GM12878 (cell line): ENCODE data around the gene LIG1. TPM values are rescaled to one million over a fixed set of nuclear protein-coding genes. Genes with fewer than 3 reads are reported as not detected.
A peak's percentile ranks its signal among the peaks of the same experiment; 100 is the strongest.

Source experiments
- ATAC-seq: fragments of 200-7000 bp; cut with Tn5 transposase; 3 replicates; pipeline ENCODE4 v1.9.1; 2020; ENCODE audit warnings: mild to moderate bottlenecking, moderate library complexity
- BruUV-seq: library from RNA; stranded (reverse); fragments of 400-500 nt; replicated peaks from 2 replicates; lab custom pipeline; 2021; lab: Mats Ljungman, UMichigan
- CTCF ChIA-PET: fragments of 300-600 bp; sonication (Branson Sonifier 250); formaldehyde crosslinking; extraction: SDS; loops from one replicate; lab custom pipeline; 2021; ENCODE audit warnings: inconsistent platforms; lab: Yijun Ruan, JAX
- POLR2A ChIA-PET: fragments of 350-600 bp; formaldehyde crosslinking; extraction: SDS; loops from one replicate; lab custom pipeline; 2021; ENCODE audit warnings: inconsistent platforms; lab: Charles Lee
- RAD21 ChIA-PET: fragments of 300-600 bp; sonication (Branson Sonifier 250); formaldehyde crosslinking; loops from one replicate; lab custom pipeline; 2023; ENCODE audit warnings: antibody characterized with exemption; ENCODE audit not compliant: unreplicated experiment; lab: Charles Lee
- SMC1A ChIA-PET: fragments of 300-600 bp; sonication (Branson Sonifier 250); formaldehyde crosslinking; loops from one replicate; lab custom pipeline; 2023; ENCODE audit not compliant: unreplicated experiment, uncharacterized antibody; lab: Charles Lee
- DNase-seq: peaks from one replicate; pipeline ENCODE4 v3.0.0-alpha.2; 2011; ENCODE audit warnings: low read depth, low spot score
- FAIRE-seq: peaks from 3 replicates; lab custom pipeline; 2011; peaks lifted over from hg19 to GRCh38; lab: Jason Lieb, UNC
- H2AFZ ChIP-seq: 2 replicates; pipeline ENCODE4 v1.6.0; 2011; ENCODE audit warnings: low read depth, low read length, control low read depth; ENCODE audit not compliant: control insufficient read depth
- H3K27ac ChIP-seq: 2 replicates; pipeline ENCODE4 v1.5.1; 2011; ENCODE audit warnings: control low read depth; ENCODE audit not compliant: control insufficient read depth, insufficient read depth
- H3K27me3 ChIP-seq, 2 experiments: replicated peaks in 1 of 2; 2 replicates each; pipeline versions ENCODE4 v1.6.0 to v1.6.1; 2011; ENCODE audit warnings: low read length in 1 of 2; ENCODE audit not compliant: control insufficient read depth in 2 of 2, insufficient read depth in 2 of 2
- H3K36me3 ChIP-seq, 2 experiments: 2 replicates each; pipeline ENCODE4 v1.5.1; 2011; ENCODE audit warnings: low read length in 1 of 2; ENCODE audit not compliant: control insufficient read depth in 2 of 2, insufficient read depth in 2 of 2
- H3K4me1 ChIP-seq: 2 replicates; pipeline ENCODE4 v1.6.1; 2011; ENCODE audit warnings: mild to moderate bottlenecking, low read length, moderate library complexity, mixed read lengths; ENCODE audit not compliant: control insufficient read depth, insufficient read depth
- H3K4me2 ChIP-seq: 2 replicates; pipeline ENCODE4 v1.6.0; 2011; ENCODE audit warnings: control low read depth; ENCODE audit not compliant: control insufficient read depth, insufficient read depth
- H3K4me3 ChIP-seq: fragments of 200-600 bp; sonication (generic); 2 replicates; pipeline ENCODE4 v1.5.1; 2016
- H3K79me2 ChIP-seq: 2 replicates; pipeline ENCODE4 v1.6.0; 2011; ENCODE audit warnings: low read length; ENCODE audit not compliant: control insufficient read depth, insufficient read depth
- H3K9ac ChIP-seq: 2 replicates; pipeline ENCODE4 v1.8.0; 2011; ENCODE audit warnings: low read length, control low read depth, mixed read lengths; ENCODE audit not compliant: control insufficient read depth, insufficient read depth
- H3K9me3 ChIP-seq: replicated peaks from 3 replicates; pipeline ENCODE4 v1.5.1; 2011; ENCODE audit warnings: mild to moderate bottlenecking, low read length; ENCODE audit not compliant: control insufficient read depth, insufficient read depth
- H4K20me1 ChIP-seq: 2 replicates; pipeline ENCODE4 v1.6.0; 2011; ENCODE audit not compliant: control insufficient read depth, insufficient read depth
- ATF3 ChIP-seq: IDR thresholded peaks from 2 replicates; pipeline ENCODE4 v1.6.1; 2011; ENCODE audit warnings: low read depth, mild to moderate bottlenecking, low read length, moderate library complexity, borderline replicate concordance; ENCODE audit errors: extremely low read depth
- BCL3 ChIP-seq: IDR thresholded peaks from 2 replicates; pipeline ENCODE4 v1.6.1; 2011; ENCODE audit warnings: borderline replicate concordance, low read depth, mild to moderate bottlenecking, moderate library complexity, low read length; ENCODE audit not compliant: insufficient read depth, poor library complexity, severe bottlenecking
- BHLHE40 ChIP-seq, 2 experiments: fragments of 450-650 bp in 1 of 2; IDR thresholded peaks; 2 replicates each; pipeline ENCODE4 v1.6.1; 2011 to 2017; ENCODE audit warnings: low read depth in 2 of 2, borderline replicate concordance in 1 of 2, improper control_type of control experiment in 1 of 2, low read length in 1 of 2, mild to moderate bottlenecking in 1 of 2
- RAD51 ChIP-seq: fragments of 450-650 bp; IDR thresholded peaks from 2 replicates; pipeline ENCODE4 v1.6.1; 2016; ENCODE audit warnings: moderate library complexity, mild to moderate bottlenecking, inconsistent platforms
- USF1 ChIP-seq: IDR thresholded peaks from 2 replicates; pipeline ENCODE4 v1.6.1; 2011; ENCODE audit warnings: borderline replicate concordance, low read depth, mild to moderate bottlenecking, moderate library complexity, mixed read lengths, low read length; ENCODE audit not compliant: insufficient read depth; ENCODE audit errors: extremely low read length
- USF2 ChIP-seq: IDR thresholded peaks from 2 replicates; pipeline ENCODE4 v1.6.1; 2011; ENCODE audit warnings: low read depth, low read length, improper control_type of control experiment, borderline replicate concordance
- ZNF207 ChIP-seq: fragments of 450-650 bp; IDR thresholded peaks from 2 replicates; pipeline ENCODE4 v1.6.1; 2014; ENCODE audit warnings: antibody characterized with exemption, mild to moderate bottlenecking, borderline replicate concordance
- ZZZ3 ChIP-seq: IDR thresholded peaks from 2 replicates; pipeline ENCODE4 v1.6.1; 2011; ENCODE audit warnings: low read depth; ENCODE audit not compliant: control insufficient read depth, insufficient read length
- WGBS: methylation state at CpG from one replicate; pipeline ENCODE4 v1.1.6; 2016; ENCODE audit warnings: low lambda C conversion rate; ENCODE audit not compliant: insufficient replicate concordance, insufficient coverage; ENCODE audit errors: missing lambda C conversion rate; 5-methylcytosine and 5-hydroxymethylcytosine counted together
- in situ Hi-C: fragments of 300-500 bp; cut with MboI; formaldehyde crosslinking; loops from 9 replicates; pipeline ENCODE4 v1.14.3; 2018; ENCODE audit warnings: mixed read lengths
- intact Hi-C: fragments of 100-400 bp; cut with micrococcal nuclease; formaldehyde crosslinking; loops from one replicate; pipeline ENCODE4 v1.14.2; 2022; ENCODE audit not compliant: unreplicated experiment
- polyA plus RNA-seq, 11 experiments: library from polyadenylated mRNA; depleted of rRNA in 4 of 11; unstranded in 6 of 11; stranded (reverse) in 5 of 11; fragments of >200 nt; fragmentation: Nextera tagmentation in 4 of 11; fragmentation: Illumina TruSeq in 1 of 11; extraction: Ambion mirVana in 4 of 11; extraction: Trizol in 1 of 11; gene quantifications; 1 replicate in 1 of 11; 2 replicates in 10 of 11; pipeline versions ENCODE4 v1.2.1 to v1.2.3, GENCODE V29; 2011 to 2016; ENCODE audit warnings: inconsistent platforms in 2 of 11, missing spikeins in 2 of 11, low read depth in 1 of 11
- total RNA-seq, 4 experiments: library from RNA; depleted of rRNA in 3 of 4; stranded (reverse); fragments of >200 nt in 3 of 4; fragmentation: Illumina TruSeq in 1 of 4; extraction: Trizol in 1 of 4; gene quantifications; 2 replicates each; pipeline versions ENCODE4 v1.2.1 to v1.2.3, GENCODE V29; 2013 to 2021

Gene LIG1
- total and polyA plus RNA-seq, 10 of the 15 experiments (the other 5 are each of a cell fraction or from before 2014, with no cell fraction given): 7.8 to 117 (median 73.7) TPM

- ChIA-PET POLR2A (interaction anchor here (1.0 to 1.5 kb wide), 5 partner anchors 9 to 146 kb away, joined by 5 to 8 read pairs (median 7); no protein-coding TSS in a partner anchor), SMC1A (interaction anchor here (1.1 to 4.9 kb wide), 8 partner anchors 9 to 148 kb away, joined by 4 to 44 read pairs (median 6); partner anchors contain the start of gene CARD8), CTCF (interaction anchor here (0.8 to 12.4 kb wide), 9 partner anchors 8 to 157 kb away, joined by 3 to 192 read pairs (median 10); no protein-coding TSS in a partner anchor), RAD21 (interaction anchor here (1.0 to 4.9 kb wide), 6 partner anchors 11 to 149 kb away, joined by 3 to 44 read pairs (median 12); partner anchors contain the start of gene CARD8)
- no peak overlapping the region for H3K4me2 ChIP-seq
- H2AFZ ChIP-seq: no peak overlapping the region
- H3K9me3 ChIP-seq: no peaks in the 10 kb centered on the region
- no peak for FAIRE-seq
- peaks cover 7% of the 10 kb centered on the region for H3K4me1 ChIP-seq
- no peaks in the 10 kb centered on the region for H3K27me3 ChIP-seq
- no peak for ATAC-seq
- no peaks in the 10 kb centered on the region for H3K79me2 ChIP-seq
- BruUV-seq: no TSS peak
- H3K9ac ChIP-seq: no peak overlapping the region
- DNase-seq: no peak
- no peak overlapping the region for H3K4me3 ChIP-seq
- 94% methylated on average over 5 of the region's 7 CpGs for WGBS
- intact Hi-C loops: no loop called here
- no peaks in the 10 kb centered on the region for H4K20me1 ChIP-seq
- no peak overlapping the region for H3K27ac ChIP-seq
- H3K36me3 ChIP-seq: peaks cover 0 to 2% of the 10 kb centered on the region in 2 experiments; a peak in 2 of 4 replicates
- in situ Hi-C loops: no loop called here
- TF ChIP-seq RAD51: peak; percentile 64; the same call in 1 of the 2 replicates
- TF ChIP-seq ZZZ3: no peak
- TF ChIP-seq ZNF207: no peak
- TF ChIP-seq BCL3: peak; percentile 68
- TF ChIP-seq ATF3: 0 out of 2 replicates have a peak, but pooled peaks have one; percentile 8
- TF ChIP-seq USF2: peak; percentile 17; the same call in 1 of the 2 replicates
- TF ChIP-seq BHLHE40 (IDR thresholded peaks at IDR 0.05; ENCODE audit: borderline replicate concordance in 1 of 2, low read depth in 2 of 2, low read length in 1 of 2): 0 out of 4 replicates have a peak, but pooled peaks of 1 of the 2 experiments have one; percentile 9
- peak; percentile 61 for TF ChIP-seq USF1
Measured at GRCh38 chr19:48111280-48111679, 58.9 kb downstream of the LIG1 start.
